NOMO-1 (cell line): ENCODE measurements around the gene FUOM.
A peak's percentile ranks its signal among the peaks of the same experiment; 100 is the strongest.
"Not testable (repeated sequence)": the region's sequence is repeated elsewhere in the genome, so short reads cannot be mapped to it uniquely, and the experiment has no call there.

ENCODE experiments used
- DNase-seq, 2 experiments: peaks; one replicate each; lab custom pipeline; 2025; ENCODE audit not compliant: unreplicated experiment in 2 of 2; lab: John Stamatoyannopoulos, UW

FUOM gene

DNA sequence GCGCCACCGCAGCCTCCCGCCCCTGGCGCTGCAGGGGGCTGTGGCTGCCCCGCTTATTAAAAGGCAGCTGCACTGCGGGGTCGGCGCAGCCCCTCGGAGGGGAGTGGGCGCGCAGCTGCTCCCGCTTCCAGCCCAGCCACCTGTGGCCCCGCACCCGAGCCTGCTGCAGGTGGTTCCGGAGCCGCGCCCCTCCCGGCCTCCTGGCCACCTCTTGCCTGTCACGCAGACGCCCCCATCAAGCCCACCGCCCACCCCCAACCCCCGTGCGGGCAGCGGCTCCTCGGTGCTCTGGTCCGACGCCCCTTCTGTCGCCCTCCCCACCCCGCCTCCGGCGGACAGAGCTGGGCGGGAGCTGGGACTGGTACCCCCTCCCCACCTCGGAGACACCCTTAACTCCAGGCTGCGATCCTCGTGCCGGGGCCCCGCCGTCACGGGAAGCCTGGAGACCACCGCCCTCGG is 21.7 kb downstream of the FUOM start:
- no peak for DNase-seq

GRCh38 chr10:133335246-133336117 is 22.3 kb downstream of the FUOM start:
- DNase-seq, result peak in 1 of 2 experiments; percentile 4

GRCh38 chr10:133334503-133335245 is 23.1 kb downstream of the FUOM start:
- DNase-seq, result no peak

DNA sequence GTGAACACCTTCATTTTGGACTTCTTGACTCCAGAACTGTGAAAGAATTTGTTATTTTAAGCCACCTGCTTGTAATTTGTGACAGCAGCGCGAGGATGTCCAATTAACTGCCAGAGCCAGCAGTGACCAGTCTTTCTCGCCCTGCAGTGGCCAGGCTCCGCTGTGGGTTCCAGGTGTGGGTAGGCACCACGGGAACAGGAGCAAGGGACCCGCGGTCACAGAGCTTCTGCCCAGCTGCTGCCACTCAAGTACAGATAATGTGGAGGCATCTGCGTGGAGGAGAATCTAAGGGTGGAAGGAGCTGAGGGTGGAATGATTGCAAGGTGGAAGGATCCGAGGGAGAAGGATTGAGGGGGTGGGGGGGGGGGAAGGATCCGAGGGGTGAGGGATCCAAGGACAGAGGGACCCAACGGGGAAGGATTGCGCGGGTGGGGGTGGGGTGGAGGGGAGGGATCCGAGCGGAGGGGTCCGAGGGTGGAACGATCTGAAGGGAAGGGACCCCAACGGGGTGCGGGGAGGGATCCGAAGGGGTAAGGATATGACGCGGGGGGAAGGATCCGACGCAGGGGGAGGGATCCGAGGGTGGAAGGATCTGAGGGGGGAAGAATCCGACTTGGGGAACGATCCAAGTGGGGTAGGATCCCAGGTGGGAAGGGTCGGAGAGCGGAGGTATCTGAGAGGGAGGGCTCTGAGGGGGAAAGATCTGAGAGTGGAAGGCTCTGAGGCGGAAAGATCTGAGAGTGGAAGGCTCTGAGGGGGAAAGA is 24.7 kb downstream of the FUOM start:
- DNase-seq, result no peak

GRCh38 chr10:133329491-133330202 is 28.2 kb downstream of the FUOM start:
- peak; percentile 72 to 78 for DNase-seq

GRCh38 chr10:133328358-133329343 is 29.2 kb downstream of the FUOM start:
- DNase-seq, result no peak

DNA sequence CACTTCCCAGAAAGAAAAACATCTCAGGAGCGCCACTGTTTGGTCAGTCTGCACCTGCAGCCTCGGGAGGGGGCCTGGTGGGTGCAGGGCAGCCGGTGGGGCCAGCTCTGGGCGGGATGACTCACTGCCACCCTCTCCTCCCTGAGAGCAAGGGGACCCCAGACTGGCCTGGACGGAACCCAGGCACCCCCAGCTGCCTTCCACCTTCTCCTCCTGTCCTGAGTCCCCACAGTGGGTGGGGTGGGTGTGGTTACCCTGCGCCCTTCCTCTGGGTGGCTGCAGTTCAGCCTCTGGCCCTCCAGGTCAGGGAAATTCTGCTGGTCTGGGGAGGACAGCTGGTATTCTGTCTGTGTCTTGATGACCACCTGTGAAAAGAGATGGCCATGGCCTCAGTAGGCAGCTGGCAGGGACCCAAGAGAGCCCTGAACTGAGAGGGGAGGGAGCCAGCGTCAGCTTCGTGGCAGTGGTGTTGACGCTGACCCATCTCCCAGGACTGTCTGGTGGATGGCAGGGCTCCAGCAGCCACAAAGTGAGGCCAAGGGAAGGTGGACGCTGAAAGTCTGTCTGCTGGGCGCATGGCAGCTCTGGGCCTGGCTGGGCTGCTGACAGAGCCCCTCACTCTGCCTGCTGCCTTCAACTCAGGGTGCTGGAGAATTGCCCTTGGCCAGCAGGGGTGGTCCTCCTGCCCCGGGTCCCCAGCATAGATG is 30.0 kb downstream of the FUOM start:
- no peak for DNase-seq

- no peak for DNase-seq
Measured at GRCh38 chr10:133326745-133327650, 30.8 kb downstream of the FUOM start.

GRCh38 chr10:133326223-133326551 is 31.6 kb downstream of the FUOM start:
- no peak for DNase-seq

- no peak for DNase-seq
Measured at GRCh38 chr10:133325440-133326222, 32.2 kb downstream of the FUOM start.

- DNase-seq, result no peak
Measured at GRCh38 chr10:133324857-133325260, 33.0 kb downstream of the FUOM start.

DNA sequence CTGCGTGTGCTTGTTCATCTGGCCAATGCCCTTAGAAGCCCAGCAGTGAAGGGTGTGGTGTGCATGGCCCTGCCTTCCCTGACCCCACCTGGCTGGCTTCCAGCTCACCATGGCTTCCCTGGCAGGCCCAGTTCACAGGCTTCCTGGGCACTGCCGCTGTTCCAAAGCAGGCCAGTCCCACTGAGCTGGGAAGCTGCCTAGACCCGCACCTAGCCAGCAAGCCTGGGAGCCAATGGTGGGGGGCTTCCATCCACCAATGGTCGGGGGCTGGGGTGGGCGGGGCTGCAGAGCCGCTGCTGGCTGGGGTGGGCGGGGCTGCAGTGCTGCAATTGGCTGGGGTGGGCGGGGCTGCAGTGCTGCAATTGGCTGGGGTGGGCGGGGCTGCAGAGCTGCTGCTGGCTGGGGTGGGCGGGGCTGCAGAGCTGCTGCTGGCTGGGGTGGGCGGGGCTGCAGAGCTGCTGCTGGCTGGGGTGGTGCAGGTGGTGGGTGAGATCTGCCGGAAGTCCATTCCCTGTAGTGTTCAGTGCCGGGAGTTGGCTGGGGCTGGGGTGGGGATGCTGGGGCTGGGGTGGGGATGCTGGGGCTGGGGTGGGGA is 33.5 kb downstream of the FUOM start:
- no peak for DNase-seq

- not testable (repeated sequence) for DNase-seq
Measured at GRCh38 chr10:133322064-133322709, 35.6 kb downstream of the FUOM start.

- DNase-seq, result not testable (repeated sequence)
Measured at GRCh38 chr10:133320852-133321422, 36.9 kb downstream of the FUOM start.

DNA sequence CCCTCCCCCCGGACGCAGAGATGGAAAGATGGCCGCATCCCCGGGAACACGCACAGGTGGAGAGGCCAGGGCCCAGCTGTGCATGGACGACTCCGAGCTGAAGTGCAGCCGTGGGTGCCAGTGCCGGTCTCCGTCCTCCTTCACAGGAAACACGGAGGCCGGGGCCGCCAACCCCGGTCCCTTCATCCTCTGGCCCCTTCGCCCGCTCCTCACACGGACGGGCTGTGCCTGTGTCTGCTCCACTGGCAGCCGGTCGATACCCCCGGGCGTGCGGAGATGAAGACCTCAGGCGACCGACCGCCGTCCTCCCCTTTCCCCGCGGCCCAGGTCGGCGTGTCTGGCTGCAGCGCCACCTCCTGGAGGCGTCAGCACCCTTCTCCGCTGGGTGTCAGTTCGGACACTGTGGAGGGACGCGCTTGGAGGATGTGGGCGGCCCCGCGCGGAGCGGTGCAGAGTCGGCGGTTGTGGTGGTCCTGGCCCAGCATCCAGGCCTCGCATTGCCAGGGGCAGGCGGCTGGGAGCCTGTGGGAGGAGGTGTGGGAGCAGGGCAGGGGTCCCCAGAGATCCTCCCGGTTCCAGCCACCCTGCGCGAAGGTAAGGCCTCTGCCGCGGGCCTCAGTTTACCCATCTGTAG is 39.2 kb downstream of the FUOM start:
- peak; percentile 57 to 61 for DNase-seq
